ENCODE results near the gene PAX7.

DNA sequence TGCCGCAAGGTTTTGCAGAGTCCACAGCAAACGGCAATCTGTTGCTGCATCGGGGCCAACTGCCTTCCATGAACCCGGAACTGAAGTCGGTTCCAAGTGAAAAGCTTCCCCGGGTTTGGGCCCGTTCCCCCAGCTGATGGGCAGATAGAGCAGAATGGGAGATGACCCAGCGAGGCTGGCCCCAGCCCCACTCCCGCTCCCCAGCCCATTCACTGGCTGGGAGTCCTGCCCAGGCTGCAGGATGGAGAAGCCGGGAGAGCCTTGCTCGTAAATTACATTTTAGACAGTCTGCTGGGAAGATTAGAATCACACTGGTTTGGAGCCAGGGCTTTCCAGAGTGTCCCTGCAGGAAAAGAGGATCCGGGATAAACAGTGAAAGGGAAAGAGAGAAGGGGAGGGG is 31.6 kb upstream of the PAX7 start:
- TF ChIP-seq YY1 (IDR thresholded peaks at IDR 0.05; ENCODE audit: low read depth) (no peak), CREB1 (IDR thresholded peaks at IDR 0.05; ENCODE audit: low read depth) (no peak), TAF1 (IDR thresholded peaks at IDR 0.05; ENCODE audit: low read depth) (no peak)
- TF ChIP-seq, protein P1, sequence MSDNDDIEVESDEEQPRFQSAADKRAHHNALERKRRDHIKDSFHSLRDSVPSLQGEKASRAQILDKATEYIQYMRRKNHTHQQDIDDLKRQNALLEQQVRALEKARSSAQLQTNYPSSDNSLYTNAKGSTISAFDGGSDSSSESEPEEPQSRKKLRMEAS (IDR thresholded peaks at IDR 0.05), result no peak
